ENCODE results near the gene SLC12A5.
A peak's percentile ranks its signal among the peaks of the same experiment; 100 is the strongest.
"Not testable (repeated sequence)": the region's sequence is repeated elsewhere in the genome, so short reads cannot be mapped to it uniquely, and the experiment has no call there.

SLC12A5 gene

DNA sequence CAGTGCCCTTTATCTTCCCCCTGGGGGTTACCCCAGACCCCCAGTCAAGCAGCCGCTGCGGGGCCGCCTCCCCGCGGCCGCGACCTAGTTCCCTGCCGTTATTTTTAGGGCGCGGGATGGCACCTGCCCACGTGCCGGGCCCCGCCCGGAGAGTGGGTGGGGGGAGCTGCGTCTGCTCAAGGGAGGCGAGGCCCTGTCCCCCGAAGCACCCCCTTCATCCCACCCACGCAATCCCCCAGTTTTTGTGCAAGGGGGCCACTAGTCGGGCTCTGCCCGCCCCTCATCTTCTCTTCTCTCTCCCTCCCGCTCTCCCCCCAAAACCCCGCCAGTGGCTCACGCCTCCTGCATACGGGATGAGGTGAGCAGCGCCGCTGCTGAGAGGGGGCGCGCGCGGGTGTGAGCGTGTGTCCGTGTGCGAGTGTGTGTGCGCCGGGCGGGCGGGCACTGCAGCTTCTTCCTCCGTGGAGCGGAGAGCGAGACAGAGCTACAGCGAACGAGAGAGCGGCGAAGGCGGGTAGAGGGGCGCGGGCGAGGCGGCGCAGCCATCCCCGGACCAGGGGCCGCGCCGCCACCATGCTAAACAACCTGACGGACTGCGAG, at the start of gene SLC12A5:
TSS of gene SLC12A5 (plus strand) at position 444 of the 600 bp plus-strand sequence. CDS start at position 574, 130 bp downstream.
- H3K4me3 Mint-ChIP-seq = peak within 1 kb of the TSS; percentile 28 to 57
- no peak for ATAC-seq (replicated peaks)
- peaks cover 1 to 9% of the 10 kb centered on the region in 2 donors for H3K4me1 Mint-ChIP-seq
- no peaks in the 10 kb centered on the region for H3K36me3 Mint-ChIP-seq
- H3K9me3 Mint-ChIP-seq = no peaks in the 10 kb centered on the region
- no peak for DNase-seq
- peak within 1 kb of the TSS; percentile 82 for H3K27ac Mint-ChIP-seq
- H3K27me3 Mint-ChIP-seq = peaks cover 67 to 92% of the 10 kb centered on the region in 2 donors

DNA sequence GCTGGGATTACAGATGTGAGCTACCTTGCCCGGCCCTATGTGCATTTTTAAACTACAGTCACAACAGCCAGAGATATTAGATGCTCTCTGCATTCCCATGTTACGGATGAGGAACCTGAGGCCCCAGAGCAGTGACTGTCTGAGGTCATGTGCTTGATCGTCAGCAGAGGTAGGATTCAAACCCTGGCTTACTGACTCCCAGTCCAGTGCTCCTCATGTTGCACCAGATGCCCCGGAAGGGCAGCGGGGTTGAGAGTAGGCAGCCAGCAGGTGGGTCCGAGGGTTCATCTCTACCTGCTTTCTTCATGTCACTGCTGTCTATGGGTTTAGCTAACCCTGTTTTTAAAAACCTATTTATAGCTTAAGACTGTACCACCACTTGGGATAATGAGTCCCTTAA, 47.8 kb upstream of the SLC12A5 start:
- Mint-ChIP-seq H3K27ac (no peak overlapping the region), H3K27me3 (peaks cover 12 to 16% of the 10 kb centered on the region in 2 donors), H3K9me3 (no peaks in the 10 kb centered on the region), H3K4me1 (no peaks in the 10 kb centered on the region), H3K4me3 (no peak overlapping the region), H3K36me3 (no peaks in the 10 kb centered on the region)
- no peak for ATAC-seq (replicated peaks)
- DNase-seq = no peak

- ATAC-seq (replicated peaks) = no peak
- DNase-seq = no peak
- H3K4me1 Mint-ChIP-seq = peaks cover 3 to 6% of the 10 kb centered on the region in 2 donors
- H3K9me3 Mint-ChIP-seq = no peaks in the 10 kb centered on the region
- peaks cover 12 to 29% of the 10 kb centered on the region in 2 donors for H3K27me3 Mint-ChIP-seq
- H3K4me3 Mint-ChIP-seq = no peak overlapping the region
- no peak overlapping the region for H3K27ac Mint-ChIP-seq
- H3K36me3 Mint-ChIP-seq = no peaks in the 10 kb centered on the region
Measured at GRCh38 chr20:45983279-45983743, 45.7 kb upstream of the SLC12A5 start.

- DNase-seq = no peak
- Mint-ChIP-seq H3K4me3 (no peak overlapping the region), H3K27ac (peak overlapping the region; percentile 20), H3K27me3 (peaks cover 12 to 43% of the 10 kb centered on the region in 2 donors), H3K4me1 (peaks cover 3 to 6% of the 10 kb centered on the region in 2 donors), H3K36me3 (no peaks in the 10 kb centered on the region), H3K9me3 (no peaks in the 10 kb centered on the region)
- ATAC-seq (replicated peaks) = no peak
Measured at GRCh38 chr20:45985573-45985972, 43.4 kb upstream of the SLC12A5 start.

DNA sequence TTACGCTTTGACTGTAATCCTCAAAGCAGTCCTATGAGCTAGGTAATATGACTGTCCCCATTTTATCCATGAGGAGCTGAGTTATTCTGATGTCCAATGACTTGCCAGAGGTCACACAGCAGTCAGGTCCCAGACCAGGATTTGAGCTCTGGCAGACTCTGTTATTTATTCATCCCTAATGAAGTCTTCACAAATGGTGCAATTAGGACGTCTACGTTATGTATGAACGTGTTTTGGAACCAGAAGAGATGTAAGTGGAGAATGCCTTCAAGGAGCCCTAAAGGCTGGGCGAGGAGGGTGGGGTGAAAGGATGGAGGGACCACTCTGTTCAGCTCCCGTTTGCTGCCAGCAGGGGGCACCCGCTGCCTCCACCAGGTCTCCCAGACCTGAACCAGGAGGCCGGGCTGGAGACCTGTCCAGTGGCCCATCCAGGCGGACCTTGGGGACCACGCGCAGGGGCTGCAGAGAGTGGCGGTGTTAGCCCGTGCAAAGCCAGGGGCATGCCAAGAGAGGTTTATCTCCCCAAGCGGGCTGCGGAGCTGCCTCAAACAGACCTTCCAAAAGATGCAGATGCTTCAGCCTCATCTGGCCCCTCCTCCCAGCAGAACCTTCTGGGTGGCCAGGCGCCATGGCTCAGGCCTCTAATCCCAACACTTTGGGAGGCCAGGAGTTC, 41.8 kb upstream of the SLC12A5 start:
- Mint-ChIP-seq H3K27me3 (peaks cover 12 to 49% of the 10 kb centered on the region in 2 donors), H3K4me1 (peaks cover 3 to 13% of the 10 kb centered on the region in 2 donors), H3K9me3 (no peaks in the 10 kb centered on the region), H3K27ac (no peak overlapping the region), H3K4me3 (no peak overlapping the region), H3K36me3 (no peaks in the 10 kb centered on the region)
- peak; percentile 57 for DNase-seq
- peak; percentile 97 to 99 for ATAC-seq (replicated peaks)

GRCh38 chr20:45988830-45989229, 40.2 kb upstream of the SLC12A5 start:
- not testable (repeated sequence) for H3K36me3 Mint-ChIP-seq, DNase-seq

GRCh38 chr20:45991616-45992015, 37.4 kb upstream of the SLC12A5 start:
- no peaks in the 10 kb centered on the region for H3K9me3 Mint-ChIP-seq
- ATAC-seq (replicated peaks) = no peak
- DNase-seq = no peak
- H3K4me3 Mint-ChIP-seq = no peak overlapping the region
- no peaks in the 10 kb centered on the region for H3K36me3 Mint-ChIP-seq
- H3K4me1 Mint-ChIP-seq = peaks cover 9 to 41% of the 10 kb centered on the region in 2 donors
- no peak overlapping the region for H3K27ac Mint-ChIP-seq
- H3K27me3 Mint-ChIP-seq = peaks cover 3 to 58% of the 10 kb centered on the region in 2 donors

More at GRCh38 chr20:45988830-45989229, 40.2 kb upstream of the SLC12A5 start:
- not testable (repeated sequence) for ATAC-seq (replicated peaks); H3K27ac Mint-ChIP-seq; H3K4me3 Mint-ChIP-seq; H3K9me3 Mint-ChIP-seq
- peaks cover 6 to 52% of the 10 kb centered on the region in 2 donors for H3K27me3 Mint-ChIP-seq
- H3K4me1 Mint-ChIP-seq = peaks cover 5 to 28% of the 10 kb centered on the region in 2 donors

DNA sequence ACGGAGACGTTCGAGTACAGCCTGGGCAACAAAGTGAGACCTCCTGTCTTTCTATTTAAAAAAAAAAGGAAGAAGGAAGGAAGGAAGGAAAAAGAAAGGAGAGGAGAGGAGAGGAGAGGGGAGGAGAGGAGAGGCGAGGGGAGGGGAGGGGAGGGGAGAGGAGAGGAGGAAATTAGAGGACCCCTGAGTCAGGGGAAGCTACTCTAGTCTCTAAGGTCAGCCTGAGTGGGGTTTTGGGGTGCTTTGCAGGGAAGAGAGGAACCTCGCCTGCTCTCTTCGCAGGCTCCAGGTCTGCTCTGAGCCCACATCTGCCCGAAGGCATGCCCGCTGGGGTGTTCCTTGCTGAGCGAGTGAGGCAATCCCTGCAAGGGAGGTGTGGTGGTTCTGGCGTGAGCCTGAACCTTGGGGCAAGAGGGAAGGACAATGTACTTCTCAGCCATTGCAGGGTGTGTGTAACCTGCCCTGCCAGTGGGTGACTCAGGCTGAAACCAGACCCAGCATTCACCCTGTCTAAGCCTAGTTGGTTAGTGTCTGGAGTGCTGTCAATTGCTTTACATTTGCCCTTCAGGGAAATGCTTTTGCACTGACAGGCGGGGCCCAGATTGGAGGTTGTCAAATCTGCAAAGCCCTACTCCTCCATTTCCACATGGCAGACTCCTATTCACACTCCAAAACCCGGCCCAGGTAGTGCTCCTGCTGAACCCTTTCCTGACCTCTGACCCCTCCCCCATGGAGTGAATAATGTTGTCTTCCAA, 35.6 kb upstream of the SLC12A5 start:
- H3K27me3 Mint-ChIP-seq = peaks cover 13 to 54% of the 10 kb centered on the region in 2 donors
- no peaks in the 10 kb centered on the region for H3K9me3 Mint-ChIP-seq
- ATAC-seq (replicated peaks) = peak; percentile 80 to 90

GRCh38 chr20:45994761-45995493, 34.1 kb upstream of the SLC12A5 start:
- no peak overlapping the region for H3K4me3 Mint-ChIP-seq
- no peak overlapping the region for H3K27ac Mint-ChIP-seq
- peaks cover 18 to 48% of the 10 kb centered on the region in 2 donors for H3K27me3 Mint-ChIP-seq
- DNase-seq = no peak
- H3K36me3 Mint-ChIP-seq = no peaks in the 10 kb centered on the region
- H3K9me3 Mint-ChIP-seq = no peaks in the 10 kb centered on the region
- H3K4me1 Mint-ChIP-seq = peaks cover 20 to 57% of the 10 kb centered on the region in 2 donors
- no peak for ATAC-seq (replicated peaks)

More for the DNA sequence above, 35.6 kb upstream of the SLC12A5 start:
- no peak overlapping the region for H3K4me3 Mint-ChIP-seq
- no peak for DNase-seq
- peaks cover 13 to 46% of the 10 kb centered on the region in 2 donors for H3K4me1 Mint-ChIP-seq
- H3K36me3 Mint-ChIP-seq = no peaks in the 10 kb centered on the region
- H3K27ac Mint-ChIP-seq = peak overlapping the region; percentile 77

DNA sequence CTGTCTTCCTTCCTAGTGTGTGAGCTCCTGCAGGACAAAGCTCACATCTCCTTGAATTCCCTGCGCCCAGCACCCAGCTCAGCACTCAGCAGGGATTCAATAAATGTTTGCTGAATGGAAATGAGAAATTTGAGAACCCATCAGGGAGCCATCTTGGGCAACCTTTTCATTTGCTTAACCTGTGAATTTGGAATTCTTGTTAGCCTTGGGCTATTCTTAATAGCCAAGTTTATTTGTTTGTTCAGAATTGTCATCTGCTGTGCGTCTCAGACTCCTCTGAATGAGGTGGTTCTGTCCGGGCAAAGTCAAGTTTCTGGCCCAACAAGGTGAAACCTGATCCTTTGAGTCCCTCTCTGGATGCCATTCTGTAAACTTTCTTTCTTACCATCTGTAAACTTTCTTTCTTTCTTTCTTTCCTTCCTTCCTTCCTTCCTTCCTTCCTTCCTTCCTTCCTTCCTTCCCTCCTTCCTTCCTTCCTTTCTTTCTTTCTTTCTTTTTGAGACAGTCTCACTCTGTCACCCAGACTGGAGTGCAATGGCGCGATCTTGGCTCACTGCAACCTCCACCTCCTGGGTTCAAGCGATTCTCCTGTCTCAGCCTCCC, 33.4 kb upstream of the SLC12A5 start:
- not testable (repeated sequence) for H3K36me3 Mint-ChIP-seq; DNase-seq; H3K27ac Mint-ChIP-seq; ATAC-seq (replicated peaks); H3K9me3 Mint-ChIP-seq; H3K4me3 Mint-ChIP-seq
- Mint-ChIP-seq H3K4me1 (peaks cover 25 to 63% of the 10 kb centered on the region in 2 donors), H3K27me3 (peaks cover 23 to 52% of the 10 kb centered on the region in 2 donors)

- Mint-ChIP-seq H3K4me1 (peaks cover 26 to 59% of the 10 kb centered on the region in 2 donors), H3K36me3 (no peaks in the 10 kb centered on the region), H3K4me3 (no peak overlapping the region), H3K27ac (peak overlapping the region; percentile 10), H3K9me3 (no peaks in the 10 kb centered on the region), H3K27me3 (peaks cover 23 to 49% of the 10 kb centered on the region in 2 donors)
- DNase-seq = no peak
- ATAC-seq (replicated peaks) = no peak
Measured at GRCh38 chr20:45997187-45997586, 31.8 kb upstream of the SLC12A5 start.

DNA sequence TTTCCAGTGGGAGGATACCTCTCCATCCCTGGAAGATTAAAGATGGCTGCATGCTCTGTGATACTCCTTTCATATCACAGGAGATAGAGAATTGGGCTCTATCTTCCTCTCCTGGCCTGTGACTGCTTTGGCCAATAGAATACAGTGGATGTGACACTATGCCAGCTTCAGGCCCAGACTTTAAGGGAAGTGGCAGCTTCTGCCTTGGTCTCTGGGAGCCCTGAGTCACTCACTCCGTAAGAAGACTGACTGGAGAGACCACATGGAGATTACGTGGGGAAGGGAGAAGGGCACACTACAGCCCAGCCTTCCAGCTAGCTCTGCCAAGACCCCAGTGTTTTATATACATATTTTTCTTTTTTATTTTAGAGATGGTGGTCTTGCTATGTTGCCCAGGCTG, 30.7 kb upstream of the SLC12A5 start:
- Mint-ChIP-seq H3K4me1 (peaks cover 26 to 48% of the 10 kb centered on the region in 2 donors), H3K36me3 (no peaks in the 10 kb centered on the region), H3K27ac (no peak overlapping the region), H3K9me3 (no peaks in the 10 kb centered on the region), H3K4me3 (no peak overlapping the region), H3K27me3 (peaks cover 20 to 41% of the 10 kb centered on the region in 2 donors)
- ATAC-seq (replicated peaks) (peak; percentile 74 to 78), DNase-seq (no peak)

GRCh38 chr20:45998761-45999160, 30.3 kb upstream of the SLC12A5 start:
- no peaks in the 10 kb centered on the region for H3K36me3 Mint-ChIP-seq
- peak overlapping the region in 1 of 2 donors; percentile 0 for H3K4me3 Mint-ChIP-seq
- H3K27me3 Mint-ChIP-seq = peaks cover 20 to 41% of the 10 kb centered on the region in 2 donors
- H3K27ac Mint-ChIP-seq = no peak overlapping the region
- ATAC-seq (replicated peaks) (peak; percentile 92 to 94), DNase-seq (no peak)
- peaks cover 29 to 48% of the 10 kb centered on the region in 2 donors for H3K4me1 Mint-ChIP-seq
- H3K9me3 Mint-ChIP-seq = no peaks in the 10 kb centered on the region

Data from stimulated activated naive B cell treated with anti-CD40 and anti-IgM and Interleukin-4, amounts not matched to agents 10 μg/mL and 1 μg/mL and 100 μg/mL, for 72 hours (primary cell).